Stimulated activated CD8-positive, alpha-beta memory T cell treated with anti-CD3 and anti-CD28 coated beads, Interleukin-4, amount 100 ng/mL, for 1 hour (primary cell): ENCODE results near the gene DAAM1.

Source experiments
- DNase-seq, 2 donors: peaks; one replicate each; pipeline ENCODE4 v3.0.0-alpha.2; 2020; ENCODE audit warnings: low read depth in 2 of 2, low spot score in 1 of 2

DAAM1 gene

DNA sequence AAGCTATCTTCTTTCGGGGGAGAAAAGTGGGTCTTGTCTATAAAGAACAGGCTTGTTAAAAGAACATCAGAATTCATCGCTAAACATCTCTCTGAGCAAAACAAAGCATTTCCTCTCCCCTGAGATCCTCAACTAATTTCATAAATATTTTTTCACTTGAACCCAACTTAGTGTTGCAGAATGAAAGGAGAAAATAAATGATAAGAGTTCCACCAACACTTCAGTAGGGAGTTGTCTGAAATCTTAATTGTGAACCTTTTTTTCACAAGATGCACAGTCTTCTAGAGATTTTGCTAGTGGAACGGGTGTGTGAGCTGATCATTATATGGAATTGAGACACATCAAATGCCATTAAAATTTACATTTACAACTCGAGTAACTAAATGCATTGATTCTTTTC lies 1.3 kb upstream of the DAAM1 start:
- DNase-seq = no peak

DNA sequence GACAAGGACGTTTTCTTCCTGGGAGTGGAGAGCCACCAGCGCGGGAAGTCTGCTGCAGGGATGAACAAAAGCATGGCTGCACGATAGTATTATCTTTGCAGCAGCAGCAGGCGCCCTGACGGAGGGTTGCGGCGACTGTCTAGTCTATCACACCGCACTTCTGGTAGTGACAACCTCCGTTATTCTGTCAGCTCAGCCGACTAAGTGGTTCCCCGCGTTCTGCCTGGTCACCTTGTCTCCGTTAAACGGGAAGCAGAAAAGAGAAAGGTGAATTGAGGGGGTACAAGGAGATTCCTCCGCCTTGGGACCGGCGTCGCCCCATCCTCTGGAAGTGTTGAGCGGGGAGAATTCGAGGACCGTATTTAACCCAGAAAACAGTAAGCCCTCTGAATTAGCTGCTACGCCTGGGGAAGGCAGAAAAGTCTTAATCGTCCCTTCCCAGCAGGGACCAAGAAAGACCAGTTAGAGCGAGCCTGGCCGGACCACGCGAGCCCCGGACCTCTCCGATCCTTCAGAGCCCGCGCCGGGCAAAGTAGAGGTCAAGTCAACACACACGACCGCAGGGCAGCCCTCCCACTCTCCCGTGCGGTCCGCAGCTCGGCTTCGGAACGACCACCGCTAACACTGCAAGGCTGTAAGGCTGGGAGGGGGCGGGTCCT lies 536 bp upstream of the DAAM1 start:
- DNase-seq = peak; percentile 10 to 24

DNA sequence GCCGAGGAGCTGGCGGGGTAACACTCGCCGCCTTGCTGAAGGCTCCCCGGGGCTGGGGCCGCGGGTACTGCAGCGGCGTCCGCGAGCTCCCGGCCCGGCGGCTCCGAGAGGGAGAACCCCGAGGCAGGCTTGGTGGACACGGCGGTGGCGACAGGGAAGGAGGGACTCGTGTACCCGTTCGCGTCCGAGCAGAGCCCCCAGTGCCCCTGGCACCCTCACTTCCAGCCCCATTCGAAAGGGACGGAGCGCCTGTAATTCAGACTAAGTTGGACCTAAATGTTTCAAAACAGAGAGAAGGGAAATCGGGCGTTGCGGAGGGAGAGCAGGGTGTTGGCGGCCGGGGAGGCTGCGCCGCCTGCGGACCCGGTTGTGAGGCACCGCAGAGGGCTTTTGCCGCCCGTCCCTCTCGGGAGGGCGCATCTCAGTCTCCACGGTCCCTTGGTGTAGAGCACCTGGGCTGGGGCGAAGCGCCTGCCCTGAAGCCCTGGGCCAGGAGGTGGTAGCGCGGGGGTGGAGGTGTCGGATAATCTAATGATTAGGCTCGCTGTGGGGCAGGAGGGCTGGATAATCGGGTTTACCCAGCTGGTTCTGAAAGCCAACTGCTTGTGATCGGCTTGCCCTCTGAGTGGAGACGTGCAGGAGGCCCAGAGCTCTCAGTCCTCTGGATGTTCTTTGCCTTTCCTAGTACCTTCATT lies 771 bp downstream of the DAAM1 start:
- peak in 1 of 2 donors; percentile 5 for DNase-seq

DNA sequence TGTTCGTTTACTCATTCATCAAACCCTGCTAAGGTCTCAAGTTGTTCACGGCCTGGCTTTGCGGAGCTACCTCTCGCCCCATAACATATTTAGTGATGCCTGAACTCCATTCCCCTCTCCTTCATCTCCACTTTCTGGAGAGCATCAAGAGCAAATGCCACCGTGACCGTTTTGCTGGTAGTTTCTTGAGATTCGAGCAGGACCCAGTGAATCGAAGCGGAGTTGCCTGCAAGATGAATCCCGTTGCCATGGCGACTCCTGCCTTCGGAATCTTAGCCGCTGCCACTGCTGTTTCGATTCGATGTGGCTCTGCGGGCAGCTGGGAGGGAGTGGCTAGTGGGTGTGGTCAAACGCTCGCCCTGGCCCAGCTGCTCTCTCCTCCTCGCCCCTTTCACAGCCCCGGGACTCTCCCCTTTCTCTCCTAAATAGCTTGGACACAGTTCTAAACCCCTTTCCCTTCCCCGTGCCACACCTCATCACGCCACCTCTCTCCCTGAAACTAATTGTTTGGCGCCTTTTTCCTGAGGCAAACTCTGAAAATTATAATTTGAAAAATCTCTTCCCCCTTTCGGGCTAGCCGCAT lies 1.4 kb downstream of the DAAM1 start:
- DNase-seq = peak; percentile 28 to 42

DNA sequence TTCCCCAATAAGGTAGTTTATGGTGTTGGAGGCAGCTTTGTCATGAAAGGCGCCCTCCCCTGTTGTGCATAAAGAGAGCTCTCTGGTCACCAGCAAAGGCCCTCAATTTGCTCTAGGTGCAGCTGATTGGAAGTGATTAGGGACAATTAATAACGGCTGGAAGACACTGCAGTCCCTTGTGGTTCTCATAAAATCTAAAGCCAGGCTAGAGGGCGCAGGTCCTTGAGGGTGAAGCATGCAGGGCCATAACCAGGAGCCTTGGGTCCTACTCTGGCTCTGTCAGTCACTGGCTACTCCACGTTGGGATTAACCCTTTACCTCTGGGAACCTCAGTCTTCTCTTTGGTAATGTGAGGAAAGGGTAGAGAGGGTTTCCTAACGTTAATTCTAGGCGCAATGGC lies 1.9 kb downstream of the DAAM1 start:
- DNase-seq = no peak

DNA sequence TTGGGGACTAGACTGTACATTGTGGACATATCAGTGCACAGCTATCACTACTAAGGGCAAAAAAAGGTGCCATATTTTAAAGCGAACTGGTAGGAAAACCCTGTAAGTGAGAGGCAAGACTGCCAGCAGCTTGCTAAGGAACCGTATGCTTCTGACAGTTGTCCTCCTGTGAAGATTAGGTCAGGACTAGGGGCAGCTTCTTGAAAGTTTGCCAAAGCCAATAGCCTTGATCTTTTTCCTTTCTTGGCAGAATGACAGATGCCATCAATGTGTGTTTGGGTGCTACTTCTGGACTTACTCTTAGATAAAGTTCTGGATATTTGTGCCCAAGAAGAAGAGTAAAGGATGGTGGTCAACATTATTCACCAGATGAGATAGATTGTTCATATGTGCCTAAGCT lies 7.4 kb downstream of the DAAM1 start:
- no peak for DNase-seq

DNA sequence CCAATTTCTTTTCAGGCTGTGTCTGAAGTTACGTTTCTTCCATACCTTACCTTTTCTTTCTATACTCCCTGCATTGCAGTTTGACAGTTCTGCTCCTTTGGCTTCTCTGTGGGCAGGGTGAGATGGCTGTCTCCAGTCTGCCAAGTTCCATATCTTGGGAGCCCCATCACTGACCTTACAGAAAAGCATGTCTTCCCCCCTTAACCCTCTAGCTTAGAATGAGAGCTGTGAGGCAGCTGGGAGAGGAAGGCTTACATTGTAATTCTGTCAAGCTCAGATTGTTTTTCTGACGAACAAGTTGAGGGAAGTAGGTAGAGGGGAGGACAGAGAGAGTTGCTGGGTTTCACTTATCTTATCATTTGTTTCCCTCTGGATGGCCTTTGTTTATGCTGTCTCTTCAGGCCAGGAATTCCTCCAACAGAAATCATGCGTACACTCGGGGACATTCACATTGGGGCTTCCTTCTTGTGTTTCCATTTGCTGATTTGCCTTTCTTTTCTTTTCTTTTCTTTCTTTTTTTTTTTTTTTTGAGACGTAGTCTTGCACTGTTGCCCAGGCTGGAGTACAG lies 9.3 kb downstream of the DAAM1 start:
- no peak for DNase-seq

DNA sequence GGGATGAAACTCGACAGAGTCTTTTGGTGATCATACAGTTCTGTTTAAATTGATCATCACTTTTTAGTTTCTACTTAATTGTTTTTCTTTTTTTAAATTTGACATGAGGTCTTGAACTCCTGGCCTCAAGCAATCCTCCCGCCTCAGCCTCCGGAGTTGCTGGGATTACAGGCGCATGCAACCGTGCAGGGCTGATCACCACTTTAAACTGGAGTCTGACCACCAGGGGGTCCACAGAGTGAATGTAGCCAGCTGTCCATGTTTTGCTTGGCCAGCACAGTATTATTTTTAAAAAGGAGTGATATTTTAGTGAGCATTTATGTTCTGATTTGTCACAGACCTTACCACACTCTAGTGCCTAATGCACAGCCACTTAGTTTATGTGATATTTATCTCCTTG lies 10.7 kb downstream of the DAAM1 start:
- DNase-seq = no peak

DNA sequence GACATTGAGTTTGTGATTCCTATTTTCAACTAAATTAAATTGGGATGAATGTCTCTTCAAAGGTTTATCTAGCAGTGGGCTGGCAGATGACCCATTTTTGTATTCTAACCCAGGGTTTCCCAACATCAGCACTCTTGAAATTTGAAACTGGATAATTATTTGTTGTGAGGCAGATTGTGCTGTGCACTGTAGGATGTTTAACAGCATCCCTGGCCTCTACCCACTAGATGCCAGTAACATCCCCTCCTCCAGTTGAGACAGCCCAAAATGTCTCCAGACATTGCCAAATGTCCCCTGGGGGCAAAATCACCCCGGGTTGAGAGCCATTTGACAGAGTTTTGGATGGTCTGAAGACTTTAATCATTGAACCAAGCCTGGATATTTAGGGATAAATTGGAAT lies 11.1 kb downstream of the DAAM1 start:
- no peak for DNase-seq

DNA sequence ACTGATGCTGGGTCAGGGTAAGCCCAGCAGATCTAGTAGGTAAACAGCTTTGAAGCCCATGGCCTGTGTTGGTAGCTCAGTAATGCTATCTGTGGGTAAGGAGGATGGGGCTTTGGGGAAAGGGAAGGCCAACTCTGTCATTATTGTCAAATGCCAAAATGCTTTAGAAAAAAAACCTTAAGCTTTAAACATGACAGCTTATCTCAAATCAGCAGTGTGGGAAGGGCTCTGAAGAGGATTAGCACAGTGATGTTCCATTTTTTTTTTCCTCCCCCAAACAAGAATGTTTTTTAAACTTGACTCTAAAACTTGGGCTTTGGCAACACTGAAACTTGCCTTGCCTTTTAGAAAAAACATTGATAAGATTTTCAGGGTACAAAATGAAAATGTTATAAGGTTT lies 11.7 kb downstream of the DAAM1 start:
- no peak for DNase-seq

DNA sequence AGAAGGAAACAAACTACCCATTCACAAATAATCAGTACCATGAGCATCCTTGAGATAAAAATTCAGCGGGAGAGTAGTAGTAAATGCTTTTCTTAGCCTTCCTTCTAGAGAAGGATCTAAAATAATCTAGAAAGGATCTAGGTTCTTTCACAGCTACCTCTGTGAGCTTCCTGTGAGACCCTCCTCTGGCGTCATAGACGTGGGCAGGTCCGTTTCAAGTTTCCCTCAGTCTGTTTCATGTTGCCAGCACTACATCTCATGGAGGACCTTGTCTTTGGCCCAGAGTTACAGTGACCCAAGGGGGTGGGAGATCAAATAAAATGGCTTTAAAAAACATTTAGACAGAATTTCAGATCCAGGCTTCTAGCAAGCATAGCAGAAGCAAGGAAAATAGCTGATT lies 13.6 kb downstream of the DAAM1 start:
- DNase-seq = no peak

DNA sequence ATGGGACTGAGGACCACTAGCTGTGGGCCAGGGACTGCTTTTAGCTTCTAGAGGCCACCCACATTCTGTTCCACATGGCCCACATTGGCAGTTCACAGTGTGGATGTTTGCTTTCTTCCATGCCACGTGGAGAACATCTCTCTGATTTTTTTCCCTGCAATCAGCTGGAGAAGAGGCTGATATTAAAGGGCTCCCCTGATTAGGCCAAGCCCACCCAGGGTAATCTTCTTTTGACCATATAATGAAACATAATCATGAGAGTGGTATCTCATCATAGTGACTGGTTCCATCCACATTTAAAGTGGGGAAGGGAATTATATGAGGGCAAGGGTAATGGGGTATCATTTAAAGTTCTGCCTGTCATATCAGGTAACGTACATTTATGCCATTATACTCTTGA lies 15.8 kb downstream of the DAAM1 start:
- no peak for DNase-seq

DNA sequence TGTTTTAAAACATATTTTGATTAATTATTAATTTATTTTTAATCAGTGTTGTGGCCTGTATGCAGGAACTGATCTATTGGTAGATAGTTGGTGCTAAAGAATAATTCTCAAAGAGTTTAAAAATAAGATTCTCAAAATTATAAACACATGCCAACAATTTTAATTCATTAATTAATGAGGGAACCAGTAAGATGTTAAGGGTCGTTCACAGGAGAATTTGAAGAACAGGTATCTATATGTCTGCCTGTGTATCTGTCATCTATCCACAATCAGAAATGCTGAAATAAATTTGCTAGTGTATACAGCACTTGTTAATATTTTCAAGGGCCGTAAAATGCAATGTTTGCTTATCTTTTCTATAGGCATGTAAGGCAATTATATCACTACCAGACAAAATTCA lies 18.4 kb downstream of the DAAM1 start:
- no peak for DNase-seq

DNA sequence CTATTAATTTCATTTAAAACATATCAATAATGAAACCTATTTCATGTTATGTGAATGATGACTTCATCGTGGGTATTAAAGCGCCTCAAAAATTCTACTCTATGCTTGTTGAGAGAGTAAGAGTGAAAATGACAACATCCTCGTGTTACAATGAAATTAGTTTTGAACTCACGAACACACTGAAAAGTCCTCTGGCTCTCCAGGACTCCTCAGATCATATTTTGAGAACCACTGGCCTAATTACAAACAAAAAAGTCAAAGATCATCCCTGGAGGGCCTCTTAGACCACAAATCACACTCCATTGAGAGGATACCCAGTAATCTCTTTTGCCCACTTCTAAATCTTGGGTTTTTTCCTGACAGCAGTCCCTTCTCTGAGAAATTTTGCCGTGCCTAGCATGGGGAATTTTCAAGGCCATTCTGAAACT lies 19.1 kb downstream of the DAAM1 start:
- DNase-seq = no peak

DNA sequence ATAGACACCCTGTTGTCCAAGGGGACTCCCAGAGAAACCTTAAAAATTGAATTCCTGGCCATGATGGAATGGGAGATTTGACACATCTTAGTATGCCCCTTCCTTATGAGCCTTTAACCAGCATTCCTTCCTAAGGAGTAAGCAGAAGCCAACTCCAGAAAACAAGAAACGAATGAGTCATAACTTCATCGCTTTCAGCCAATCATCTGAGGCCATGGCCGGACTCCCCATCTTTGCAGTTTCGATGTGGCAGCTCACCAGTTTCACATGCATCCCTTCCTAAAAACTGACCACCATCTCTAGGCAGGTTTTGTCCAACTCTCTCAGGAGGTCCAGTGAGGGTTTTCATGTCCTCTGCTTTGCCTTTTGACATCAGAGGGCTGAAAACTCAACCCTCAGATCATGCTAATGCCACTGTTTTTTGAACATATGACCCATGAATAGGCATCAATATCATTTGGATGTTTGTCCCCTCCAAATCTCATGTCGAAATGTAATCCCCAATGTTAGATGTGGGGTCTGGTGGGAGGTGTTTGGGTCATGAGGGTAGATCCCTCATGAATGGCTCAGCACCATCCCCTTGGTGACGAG lies 19.9 kb downstream of the DAAM1 start:
- DNase-seq = no peak

DNA sequence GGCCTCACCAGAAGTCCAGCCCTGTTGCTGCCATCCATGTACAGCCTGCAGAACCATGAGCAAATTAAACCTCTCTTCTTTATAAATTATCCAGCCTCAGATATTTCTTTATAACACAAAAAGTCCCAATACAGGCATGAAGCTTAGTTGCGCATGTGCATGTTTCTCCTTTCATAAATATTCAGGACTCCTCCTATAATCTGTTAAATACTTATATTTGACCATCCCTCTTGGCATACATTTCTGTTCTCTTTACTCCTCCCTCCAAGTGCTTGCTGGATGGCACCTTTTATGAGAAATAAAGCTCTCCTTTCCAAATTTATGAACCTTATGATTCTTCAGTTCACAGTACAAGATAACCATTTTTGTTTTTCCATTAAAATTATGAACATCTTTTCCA lies 20.5 kb downstream of the DAAM1 start:
- DNase-seq = no peak

DNA sequence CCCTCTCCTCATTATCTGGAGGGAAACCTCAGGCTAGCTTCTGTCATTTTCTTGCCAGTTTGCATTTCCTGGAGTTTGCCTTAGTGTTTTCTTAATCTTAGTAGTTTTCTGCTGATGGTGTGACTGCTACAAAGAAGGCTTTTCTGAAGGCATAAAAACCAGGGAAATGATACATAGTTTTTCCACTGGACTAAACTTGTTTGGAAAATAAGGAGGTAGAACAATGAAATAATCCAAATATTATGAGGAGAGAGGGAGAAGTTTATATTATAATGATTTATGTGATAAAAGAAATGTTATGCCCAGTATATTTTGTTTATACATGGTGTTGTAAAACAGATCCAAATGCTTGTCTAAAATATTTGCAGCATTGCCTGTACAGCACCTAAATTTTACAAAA lies 22.2 kb downstream of the DAAM1 start:
- no peak for DNase-seq

DNA sequence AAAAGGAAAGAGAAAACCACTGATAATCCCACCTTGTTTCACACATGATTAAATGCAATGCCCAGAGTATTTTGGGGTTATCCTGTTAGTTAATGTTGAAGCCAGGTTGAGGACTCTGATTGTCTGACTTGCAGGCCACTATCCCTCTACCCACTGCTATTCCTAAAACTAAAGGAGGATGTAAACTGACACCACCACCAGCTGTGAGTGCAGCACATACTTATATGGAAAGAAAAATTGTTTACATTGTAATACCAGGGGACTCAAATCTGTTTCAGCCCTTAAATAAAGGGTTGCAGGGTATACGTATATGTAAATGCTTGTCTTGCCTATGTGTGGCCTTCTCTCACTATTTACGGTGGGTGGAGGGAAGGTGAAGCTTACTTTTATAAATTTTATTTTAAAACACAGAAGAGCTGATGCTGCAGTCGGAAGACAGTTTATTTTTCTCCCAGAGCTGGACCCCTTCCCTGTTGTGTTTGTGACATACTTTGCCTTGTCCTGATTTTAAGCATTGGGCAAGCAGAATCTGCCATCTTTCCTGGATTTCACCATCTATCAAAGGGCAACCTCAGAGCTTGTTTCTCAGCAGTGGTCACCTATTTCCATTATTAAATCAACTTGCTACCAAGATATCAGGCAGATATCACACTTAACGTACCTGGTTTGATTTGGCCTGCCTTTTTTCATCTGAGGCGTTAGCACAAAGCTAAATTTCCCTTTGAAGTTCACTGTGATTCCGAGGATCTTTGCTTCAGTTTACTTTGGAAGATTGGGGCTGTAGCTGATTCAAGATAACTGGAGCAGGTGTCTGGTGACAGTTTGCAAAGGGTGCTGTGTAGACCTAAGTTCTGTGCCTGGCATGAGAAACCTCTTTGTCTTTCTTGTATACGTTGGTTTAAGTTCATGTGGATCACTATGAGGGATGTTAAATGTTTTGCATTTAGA lies 25.2 kb downstream of the DAAM1 start:
- no peak for DNase-seq

DNA sequence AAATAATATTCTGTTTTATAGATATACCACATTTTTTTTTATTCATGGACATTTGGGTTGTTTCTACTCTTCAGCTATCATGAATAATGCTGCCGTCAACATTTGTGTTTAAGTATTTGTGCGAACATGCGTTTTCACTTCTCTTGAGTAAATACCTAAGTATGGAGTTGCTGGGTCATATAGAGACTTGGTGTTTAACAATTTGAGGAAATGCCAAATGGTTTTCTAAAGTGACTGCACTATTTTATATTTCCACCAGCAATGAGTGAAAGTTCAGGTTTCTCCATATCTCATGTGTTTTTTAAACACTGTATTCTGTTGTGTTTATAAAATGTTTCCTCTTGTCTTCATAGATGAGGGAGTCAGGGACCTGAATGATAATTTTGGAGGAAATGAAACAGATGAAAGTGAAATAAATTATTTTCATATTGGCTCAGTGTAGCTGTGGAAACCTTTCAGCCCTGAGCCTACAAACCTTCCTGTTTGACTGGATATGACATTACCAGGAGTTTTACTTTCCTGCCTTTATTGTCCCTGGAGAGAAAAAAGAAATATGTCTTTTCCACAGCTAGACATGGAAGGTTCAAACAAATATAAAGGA lies 26.3 kb downstream of the DAAM1 start:
- no peak for DNase-seq

DNA sequence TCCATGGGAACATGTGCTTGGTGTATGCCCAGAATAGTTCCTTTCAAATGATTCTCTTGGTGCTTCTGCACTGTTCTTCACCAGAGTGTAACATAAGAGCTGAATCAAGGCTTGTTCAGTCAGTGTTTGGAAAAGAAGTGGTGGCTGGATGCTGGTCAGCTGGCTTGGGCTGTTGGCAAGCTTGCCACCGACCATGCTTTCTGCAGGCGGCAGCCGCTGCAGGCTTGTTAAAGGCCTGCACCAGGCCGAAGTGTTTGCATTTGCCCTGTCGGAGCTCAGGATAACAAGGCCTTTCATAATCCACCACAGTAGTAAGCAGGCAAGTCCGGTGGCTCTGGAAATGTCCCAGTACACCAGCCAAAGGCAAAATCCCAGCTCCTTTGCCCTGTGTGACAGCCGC lies 26.9 kb downstream of the DAAM1 start:
- no peak for DNase-seq

DNA sequence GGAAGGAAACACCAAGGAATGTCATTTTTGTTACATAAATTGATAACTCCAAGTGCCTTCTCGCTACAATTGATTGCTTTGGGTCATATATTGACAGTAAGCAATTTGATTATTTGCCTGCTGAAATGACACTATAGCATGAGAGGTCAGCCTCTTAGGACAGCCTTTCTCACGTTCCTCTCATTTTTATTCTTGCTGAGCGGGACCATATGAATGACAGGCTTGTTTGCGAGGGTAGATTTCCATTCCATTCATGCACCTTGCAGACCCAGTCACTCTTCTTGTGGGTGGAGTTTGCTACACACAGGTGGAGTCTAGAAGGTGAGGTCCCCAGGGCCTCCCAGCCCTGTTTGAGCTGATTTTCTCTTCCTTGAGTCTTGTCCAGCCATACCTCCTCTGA lies 27.3 kb downstream of the DAAM1 start:
- no peak for DNase-seq
